HepG2 (cell line): ENCODE data around the gene CEP131. TPM values are rescaled to one million over a fixed set of nuclear protein-coding genes. Genes with fewer than 3 reads are reported as not detected.

Experiments
- ATAC-seq: fragments of 200-7000 bp; cut with Tn5 transposase; 3 replicates; pipeline ENCODE4 v1.9.1; 2020; ENCODE audit warnings: mild to moderate bottlenecking, moderate library complexity
- BruUV-seq: library from RNA; stranded (reverse); fragments of 400-500 nt; replicated peaks from 2 replicates; lab custom pipeline; 2021; lab: Mats Ljungman, UMichigan
- CTCF ChIA-PET: fragments of 300-600 bp; formaldehyde crosslinking; extraction: SDS; loops from one replicate; lab custom pipeline; 2021; ENCODE audit warnings: low total read pairs, inconsistent platforms, low intra/inter-chr PET ratio; lab: Yijun Ruan, JAX
- POLR2A ChIA-PET: fragments of 350-600 bp; sonication (Branson Sonifier 250); formaldehyde crosslinking; loops from one replicate; lab custom pipeline; 2020; ENCODE audit warnings: antibody characterized with exemption, inconsistent platforms; lab: Yijun Ruan, JAX
- DNase-seq: peaks from one replicate; pipeline ENCODE4 v3.0.0-alpha.2; 2015; ENCODE audit warnings: low spot score
- FAIRE-seq: peaks from 3 replicates; lab custom pipeline; 2011; peaks lifted over from hg19 to GRCh38; lab: Jason Lieb, UNC
- H2AFZ ChIP-seq: one replicate; pipeline ENCODE4 v1.6.1; 2011; ENCODE audit warnings: low read length, inconsistent platforms
- H3K27ac ChIP-seq: fragments of 300-600 bp; 3 replicates; pipeline ENCODE4 v1.8.0; 2011; ENCODE audit warnings: mixed run types, mild to moderate bottlenecking, mixed read lengths, low read length, inconsistent platforms; ENCODE audit not compliant: insufficient read depth; ENCODE audit errors: extremely low read length
- H3K27me3 ChIP-seq, 2 experiments: fragments of 200-600 bp in 1 of 2; 2 replicates in 1 of 2; 3 replicates in 1 of 2; pipeline versions ENCODE4 v1.6.0 to v1.8.0; 2011; ENCODE audit warnings: low read length in 2 of 2, mild to moderate bottlenecking in 2 of 2, moderate library complexity in 2 of 2, inconsistent platforms in 1 of 2; ENCODE audit not compliant: insufficient read depth in 2 of 2, control insufficient read depth in 1 of 2
- H3K36me3 ChIP-seq, 2 experiments: fragments of 200-600 bp in 1 of 2; replicated peaks in 1 of 2; 2 replicates in 1 of 2; 3 replicates in 1 of 2; pipeline versions ENCODE4 v1.5.1 to v1.8.0; 2011; ENCODE audit warnings: low read length in 2 of 2, inconsistent platforms in 1 of 2; ENCODE audit not compliant: insufficient read depth in 2 of 2, control insufficient read depth in 1 of 2
- H3K4me1 ChIP-seq: 2 replicates; pipeline ENCODE4 v1.5.1; 2012; ENCODE audit warnings: low read length, inconsistent platforms; ENCODE audit not compliant: insufficient read depth
- H3K4me2 ChIP-seq: 2 replicates; pipeline ENCODE4 v1.6.0; 2011; ENCODE audit warnings: low read depth, low read length, inconsistent platforms
- H3K4me3 ChIP-seq, 3 experiments: fragments of 200-600 bp in 1 of 3; sonication (generic), shearing (Covaris generic) in 1 of 3; replicated peaks in 1 of 3; 2 replicates each; pipeline ENCODE4 v1.5.1; 2011 to 2016; ENCODE audit warnings: low read length in 3 of 3, inconsistent platforms in 2 of 3, low read depth in 2 of 3, mild to moderate bottlenecking in 2 of 3, control low read depth in 1 of 3, mixed read lengths in 1 of 3; ENCODE audit not compliant: insufficient read depth in 1 of 3
- H3K79me2 ChIP-seq: one replicate; pipeline ENCODE4 v1.6.1; 2011; ENCODE audit warnings: low read length, inconsistent platforms; ENCODE audit not compliant: insufficient read depth
- H3K9ac ChIP-seq: 2 replicates; pipeline ENCODE4 v1.6.0; 2011; ENCODE audit warnings: mild to moderate bottlenecking, low read depth, low read length, inconsistent platforms; ENCODE audit not compliant: insufficient read depth
- H3K9me3 ChIP-seq: 2 replicates; pipeline ENCODE4 v1.5.1; 2012; ENCODE audit warnings: mild to moderate bottlenecking, low read length
- H4K20me1 ChIP-seq: 2 replicates; pipeline ENCODE4 v1.6.0; 2011; ENCODE audit warnings: inconsistent platforms, mild to moderate bottlenecking, low read length, moderate library complexity; ENCODE audit not compliant: insufficient read depth
- BHLHE40 ChIP-seq: IDR thresholded peaks from 2 replicates; pipeline ENCODE4 v1.6.1; 2011; ENCODE audit warnings: low read length, improper control_type of control experiment
- CEBPB ChIP-seq: IDR thresholded peaks from 2 replicates; pipeline ENCODE4 v1.6.1; 2011; ENCODE audit warnings: low read depth, low read length, improper control_type of control experiment, borderline replicate concordance
- ELF1 ChIP-seq: sonication (generic); formaldehyde crosslinking; IDR thresholded peaks from 2 replicates; pipeline ENCODE4 v1.4.0; 2020; ENCODE audit warnings: missing genetic modification reagents
- FLYWCH1 ChIP-seq: sonication (generic); formaldehyde crosslinking; IDR thresholded peaks from 2 replicates; pipeline ENCODE4 v1.8.1; 2023; ENCODE audit warnings: mild to moderate bottlenecking, missing genetic modification reagents
- FOSL2 ChIP-seq: sonication (generic); formaldehyde crosslinking; IDR thresholded peaks from 2 replicates; pipeline ENCODE4 v1.4.0; 2020; ENCODE audit warnings: missing genetic modification reagents
- KDM6A ChIP-seq: IDR thresholded peaks from 2 replicates; pipeline ENCODE4 v1.6.1; 2016; ENCODE audit warnings: low read depth
- NFIB ChIP-seq: sonication (generic); formaldehyde crosslinking; IDR thresholded peaks from 2 replicates; pipeline ENCODE4 v1.9.0; 2021; ENCODE audit warnings: missing genetic modification reagents, mild to moderate bottlenecking, borderline replicate concordance
- PAWR ChIP-seq: sonication (generic); formaldehyde crosslinking; IDR thresholded peaks from 2 replicates; pipeline ENCODE4 v1.4.0; 2020; ENCODE audit warnings: missing genetic modification reagents, mild to moderate bottlenecking, borderline replicate concordance
- PITX1 ChIP-seq: sonication (generic); formaldehyde crosslinking; IDR thresholded peaks from 2 replicates; pipeline ENCODE4 v1.5.1; 2020; ENCODE audit warnings: mild to moderate bottlenecking, missing genetic modification reagents
- ZMAT3 ChIP-seq: sonication (generic); formaldehyde crosslinking; conservative IDR thresholded peaks from 2 replicates; pipeline ENCODE4 v1.7.0; 2021; ENCODE audit warnings: missing genetic modification reagents
- ZNF17 ChIP-seq: sonication (generic); formaldehyde crosslinking; IDR thresholded peaks from 2 replicates; pipeline ENCODE4 v1.5.0; 2020; ENCODE audit warnings: mild to moderate bottlenecking, missing genetic modification reagents
- ZNF333 ChIP-seq: sonication (generic); formaldehyde crosslinking; IDR thresholded peaks from 2 replicates; pipeline ENCODE4 v1.4.0; 2020; ENCODE audit warnings: mild to moderate bottlenecking, missing genetic modification reagents, borderline replicate concordance
- ZNF841 ChIP-seq: sonication (generic); formaldehyde crosslinking; IDR thresholded peaks from 2 replicates; pipeline ENCODE4 v1.8.1; 2023; ENCODE audit warnings: missing genetic modification reagents, borderline replicate concordance
- WGBS: methylation state at CpG from one replicate; pipeline ENCODE4 v1.1.6; 2017; ENCODE audit warnings: low lambda C conversion rate; 5-methylcytosine and 5-hydroxymethylcytosine counted together
- in situ Hi-C: cut with HindIII; loops from 2 replicates; pipeline ENCODE4 v1.10.0; 2017; ENCODE audit warnings: low pct_unique_long_range_greater_than_20kb; ENCODE audit not compliant: extremely low pct_ligation_motif_present
- intact Hi-C: fragments of 100-400 bp; cut with micrococcal nuclease; formaldehyde crosslinking; loops from one replicate; pipeline ENCODE4 v1.10.0; 2022; ENCODE audit not compliant: unreplicated experiment
- polyA plus RNA-seq, 8 experiments: library from polyadenylated mRNA; depleted of rRNA in 3 of 8; stranded (reverse) in 7 of 8; unstranded in 1 of 8; fragments of >200 nt; fragmentation: Illumina TruSeq in 4 of 8; extraction: Trizol in 4 of 8; gene quantifications; 2 replicates each; pipeline versions ENCODE4 v1.2.1 to v1.2.3, GENCODE V29; 2011 to 2016; ENCODE audit warnings: low read depth in 4 of 8, missing spikeins in 1 of 8, mixed read lengths in 1 of 8; ENCODE audit not compliant: insufficient read depth in 1 of 8
- total RNA-seq, 5 experiments: library from RNA; depleted of rRNA; stranded (reverse); fragments of >200 nt; fragmentation: Illumina TruSeq; extraction: Trizol; gene quantifications; 2 replicates each; pipeline ENCODE4 v1.2.3, GENCODE V29; 2016; ENCODE audit warnings: low read depth in 1 of 5
- TF ChIP-seq, protein P1 (sequence below): sonication (generic); formaldehyde crosslinking; IDR thresholded peaks from 2 replicates; pipeline ENCODE4 v1.8.0; 2022; ENCODE audit warnings: mild to moderate bottlenecking, missing genetic modification reagents, moderate library complexity
- TF ChIP-seq, protein P2 (sequence below), 2 experiments: sonication (generic) in 1 of 2; formaldehyde crosslinking in 1 of 2; IDR thresholded peaks; 2 replicates each; pipeline versions ENCODE4 v1.5.1 to v1.6.1; 2011 to 2020; ENCODE audit warnings: borderline replicate concordance in 1 of 2, low read depth in 1 of 2, low read length in 1 of 2, mild to moderate bottlenecking in 1 of 2, missing genetic modification reagents in 1 of 2, moderate library complexity in 1 of 2
- TF ChIP-seq, protein P3 (sequence below): sonication (generic); formaldehyde crosslinking; IDR thresholded peaks from 2 replicates; pipeline ENCODE4 v1.5.1; 2020; ENCODE audit warnings: mild to moderate bottlenecking, missing genetic modification reagents, moderate library complexity
- TF ChIP-seq, protein P4 (sequence below): sonication (generic); formaldehyde crosslinking; IDR thresholded peaks from 2 replicates; pipeline ENCODE4 v1.8.1; 2023; ENCODE audit warnings: mild to moderate bottlenecking, missing genetic modification reagents

The CEP131 gene
- total and polyA plus RNA-seq, 2 of the 13 experiments (the other 11 are each of a cell fraction or from before 2014, with no cell fraction given) = 5.0 to 16.8 TPM

DNA sequence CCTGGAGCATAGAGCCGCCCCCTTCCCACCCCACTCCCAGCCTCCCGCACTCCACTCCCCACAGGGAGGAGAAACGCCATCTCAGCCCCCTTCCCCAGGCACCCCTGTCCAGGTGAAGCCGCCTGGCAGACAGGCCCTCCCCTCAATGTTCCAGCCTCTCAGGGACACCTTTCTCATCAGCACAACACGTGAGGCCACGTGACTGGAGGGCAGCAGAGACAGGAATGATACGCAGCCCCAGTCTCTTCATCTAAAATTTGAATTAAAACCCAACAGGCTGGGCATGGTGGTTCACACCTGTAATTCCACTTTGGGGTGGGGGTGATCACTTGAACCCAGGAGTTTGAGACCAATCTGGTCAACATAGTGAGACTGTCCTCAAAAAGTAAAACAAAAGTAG lies 36.6 kb downstream of the CEP131 start:
- ATAC-seq = no peak
- 39% methylated on average over 4 of the region's 7 CpGs for WGBS
- Histone ChIP-seq H4K20me1 (no peaks in the 10 kb centered on the region), H3K4me1 (peaks cover 24% of the 10 kb centered on the region), H3K79me2 (no peaks in the 10 kb centered on the region), H3K4me2 (peak overlapping the region; percentile 38; the same call in 1 of the 2 replicates), H3K27me3 (peaks cover 6 to 31% of the 10 kb centered on the region in 2 experiments; a peak in 3 of 5 replicates), H3K36me3 (peaks cover under 1 to 4% of the 10 kb centered on the region in 2 experiments; a peak in 2 of 5 replicates), H3K9me3 (no peaks in the 10 kb centered on the region), H3K9ac (no peak overlapping the region), H3K27ac (no peak overlapping the region), H3K4me3 (no peak overlapping the region), H2AFZ (no peak overlapping the region)
- FAIRE-seq = no peak
- intact Hi-C loops = no loop called here
- in situ Hi-C loops = no loop called here
- ChIA-PET POLR2A (interaction anchor here (1.2 kb wide), 1 partner anchor 143 kb away, joined by 3 read pairs; no protein-coding TSS in a partner anchor), CTCF (no interaction called here)
- BruUV-seq = no TSS peak
- DNase-seq = no peak
- TF ChIP-seq KDM6A (no peak), FOSL2 (CRISPR knock-in tag) (no peak), CEBPB (no peak), ZNF17 (no peak), ZMAT3 (CRISPR knock-in tag) (no peak), ELF1 (no peak), BHLHE40 (peak; percentile 14; the same call in 1 of the 2 replicates), FLYWCH1 (no peak), ZNF841 (CRISPR knock-in tag) (no peak), PAWR (no peak), PITX1 (no peak), ZNF333 (no peak), NFIB (no peak)
- TF ChIP-seq, protein P1, sequence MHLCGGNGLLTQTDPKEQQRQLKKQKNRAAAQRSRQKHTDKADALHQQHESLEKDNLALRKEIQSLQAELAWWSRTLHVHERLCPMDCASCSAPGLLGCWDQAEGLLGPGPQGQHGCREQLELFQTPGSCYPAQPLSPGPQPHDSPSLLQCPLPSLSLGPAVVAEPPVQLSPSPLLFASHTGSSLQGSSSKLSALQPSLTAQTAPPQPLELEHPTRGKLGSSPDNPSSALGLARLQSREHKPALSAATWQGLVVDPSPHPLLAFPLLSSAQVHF = no peak
- TF ChIP-seq, protein P2, sequence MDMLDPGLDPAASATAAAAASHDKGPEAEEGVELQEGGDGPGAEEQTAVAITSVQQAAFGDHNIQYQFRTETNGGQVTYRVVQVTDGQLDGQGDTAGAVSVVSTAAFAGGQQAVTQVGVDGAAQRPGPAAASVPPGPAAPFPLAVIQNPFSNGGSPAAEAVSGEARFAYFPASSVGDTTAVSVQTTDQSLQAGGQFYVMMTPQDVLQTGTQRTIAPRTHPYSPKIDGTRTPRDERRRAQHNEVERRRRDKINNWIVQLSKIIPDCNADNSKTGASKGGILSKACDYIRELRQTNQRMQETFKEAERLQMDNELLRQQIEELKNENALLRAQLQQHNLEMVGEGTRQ (IDR thresholded peaks at IDR 0.05; ENCODE audit: low read depth, low read length) = peak; percentile 51
- TF ChIP-seq, protein P2 (CRISPR knock-in tag; IDR thresholded peaks at IDR 0.05; ENCODE audit: borderline replicate concordance) = no peak; the same call in 1 of the 2 replicates
- TF ChIP-seq, protein P3, sequence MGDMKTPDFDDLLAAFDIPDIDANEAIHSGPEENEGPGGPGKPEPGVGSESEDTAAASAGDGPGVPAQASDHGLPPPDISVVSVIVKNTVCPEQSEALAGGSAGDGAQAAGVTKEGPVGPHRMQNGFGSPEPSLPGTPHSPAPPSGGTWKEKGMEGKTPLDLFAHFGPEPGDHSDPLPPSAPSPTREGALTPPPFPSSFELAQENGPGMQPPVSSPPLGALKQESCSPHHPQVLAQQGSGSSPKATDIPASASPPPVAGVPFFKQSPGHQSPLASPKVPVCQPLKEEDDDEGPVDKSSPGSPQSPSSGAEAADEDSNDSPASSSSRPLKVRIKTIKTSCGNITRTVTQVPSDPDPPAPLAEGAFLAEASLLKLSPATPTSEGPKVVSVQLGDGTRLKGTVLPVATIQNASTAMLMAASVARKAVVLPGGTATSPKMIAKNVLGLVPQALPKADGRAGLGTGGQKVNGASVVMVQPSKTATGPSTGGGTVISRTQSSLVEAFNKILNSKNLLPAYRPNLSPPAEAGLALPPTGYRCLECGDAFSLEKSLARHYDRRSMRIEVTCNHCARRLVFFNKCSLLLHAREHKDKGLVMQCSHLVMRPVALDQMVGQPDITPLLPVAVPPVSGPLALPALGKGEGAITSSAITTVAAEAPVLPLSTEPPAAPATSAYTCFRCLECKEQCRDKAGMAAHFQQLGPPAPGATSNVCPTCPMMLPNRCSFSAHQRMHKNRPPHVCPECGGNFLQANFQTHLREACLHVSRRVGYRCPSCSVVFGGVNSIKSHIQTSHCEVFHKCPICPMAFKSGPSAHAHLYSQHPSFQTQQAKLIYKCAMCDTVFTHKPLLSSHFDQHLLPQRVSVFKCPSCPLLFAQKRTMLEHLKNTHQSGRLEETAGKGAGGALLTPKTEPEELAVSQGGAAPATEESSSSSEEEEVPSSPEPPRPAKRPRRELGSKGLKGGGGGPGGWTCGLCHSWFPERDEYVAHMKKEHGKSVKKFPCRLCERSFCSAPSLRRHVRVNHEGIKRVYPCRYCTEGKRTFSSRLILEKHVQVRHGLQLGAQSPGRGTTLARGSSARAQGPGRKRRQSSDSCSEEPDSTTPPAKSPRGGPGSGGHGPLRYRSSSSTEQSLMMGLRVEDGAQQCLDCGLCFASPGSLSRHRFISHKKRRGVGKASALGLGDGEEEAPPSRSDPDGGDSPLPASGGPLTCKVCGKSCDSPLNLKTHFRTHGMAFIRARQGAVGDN (CRISPR knock-in tag) = peak; percentile 60
- TF ChIP-seq, protein P4, sequence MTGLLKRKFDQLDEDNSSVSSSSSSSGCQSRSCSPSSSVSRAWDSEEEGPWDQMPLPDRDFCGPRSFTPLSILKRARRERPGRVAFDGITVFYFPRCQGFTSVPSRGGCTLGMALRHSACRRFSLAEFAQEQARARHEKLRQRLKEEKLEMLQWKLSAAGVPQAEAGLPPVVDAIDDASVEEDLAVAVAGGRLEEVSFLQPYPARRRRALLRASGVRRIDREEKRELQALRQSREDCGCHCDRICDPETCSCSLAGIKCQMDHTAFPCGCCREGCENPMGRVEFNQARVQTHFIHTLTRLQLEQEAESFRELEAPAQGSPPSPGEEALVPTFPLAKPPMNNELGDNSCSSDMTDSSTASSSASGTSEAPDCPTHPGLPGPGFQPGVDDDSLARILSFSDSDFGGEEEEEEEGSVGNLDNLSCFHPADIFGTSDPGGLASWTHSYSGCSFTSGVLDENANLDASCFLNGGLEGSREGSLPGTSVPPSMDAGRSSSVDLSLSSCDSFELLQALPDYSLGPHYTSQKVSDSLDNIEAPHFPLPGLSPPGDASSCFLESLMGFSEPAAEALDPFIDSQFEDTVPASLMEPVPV (CRISPR knock-in tag) = no peak
